Activated CD4-positive, alpha-beta T cell treated with anti-CD3 and anti-CD28 coated beads, Interleukin-2, Interleukin-6, amounts not matched to agents 100 ng/mL and 50 ng/mL, durations not matched to agents 16 hours and 8 hours (primary cell): ENCODE results near the gene SCFD1.
"Not testable (repeated sequence)": the region's sequence is repeated elsewhere in the genome, so short reads cannot be mapped to it uniquely, and the experiment has no call there.

ENCODE experiments used
- DNase-seq: peaks from one replicate; pipeline ENCODE4 v3.0.0-alpha.2; 2020

The SCFD1 gene, protein sequence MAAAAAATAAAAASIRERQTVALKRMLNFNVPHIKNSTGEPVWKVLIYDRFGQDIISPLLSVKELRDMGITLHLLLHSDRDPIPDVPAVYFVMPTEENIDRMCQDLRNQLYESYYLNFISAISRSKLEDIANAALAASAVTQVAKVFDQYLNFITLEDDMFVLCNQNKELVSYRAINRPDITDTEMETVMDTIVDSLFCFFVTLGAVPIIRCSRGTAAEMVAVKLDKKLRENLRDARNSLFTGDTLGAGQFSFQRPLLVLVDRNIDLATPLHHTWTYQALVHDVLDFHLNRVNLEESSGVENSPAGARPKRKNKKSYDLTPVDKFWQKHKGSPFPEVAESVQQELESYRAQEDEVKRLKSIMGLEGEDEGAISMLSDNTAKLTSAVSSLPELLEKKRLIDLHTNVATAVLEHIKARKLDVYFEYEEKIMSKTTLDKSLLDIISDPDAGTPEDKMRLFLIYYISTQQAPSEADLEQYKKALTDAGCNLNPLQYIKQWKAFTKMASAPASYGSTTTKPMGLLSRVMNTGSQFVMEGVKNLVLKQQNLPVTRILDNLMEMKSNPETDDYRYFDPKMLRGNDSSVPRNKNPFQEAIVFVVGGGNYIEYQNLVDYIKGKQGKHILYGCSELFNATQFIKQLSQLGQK

DNA sequence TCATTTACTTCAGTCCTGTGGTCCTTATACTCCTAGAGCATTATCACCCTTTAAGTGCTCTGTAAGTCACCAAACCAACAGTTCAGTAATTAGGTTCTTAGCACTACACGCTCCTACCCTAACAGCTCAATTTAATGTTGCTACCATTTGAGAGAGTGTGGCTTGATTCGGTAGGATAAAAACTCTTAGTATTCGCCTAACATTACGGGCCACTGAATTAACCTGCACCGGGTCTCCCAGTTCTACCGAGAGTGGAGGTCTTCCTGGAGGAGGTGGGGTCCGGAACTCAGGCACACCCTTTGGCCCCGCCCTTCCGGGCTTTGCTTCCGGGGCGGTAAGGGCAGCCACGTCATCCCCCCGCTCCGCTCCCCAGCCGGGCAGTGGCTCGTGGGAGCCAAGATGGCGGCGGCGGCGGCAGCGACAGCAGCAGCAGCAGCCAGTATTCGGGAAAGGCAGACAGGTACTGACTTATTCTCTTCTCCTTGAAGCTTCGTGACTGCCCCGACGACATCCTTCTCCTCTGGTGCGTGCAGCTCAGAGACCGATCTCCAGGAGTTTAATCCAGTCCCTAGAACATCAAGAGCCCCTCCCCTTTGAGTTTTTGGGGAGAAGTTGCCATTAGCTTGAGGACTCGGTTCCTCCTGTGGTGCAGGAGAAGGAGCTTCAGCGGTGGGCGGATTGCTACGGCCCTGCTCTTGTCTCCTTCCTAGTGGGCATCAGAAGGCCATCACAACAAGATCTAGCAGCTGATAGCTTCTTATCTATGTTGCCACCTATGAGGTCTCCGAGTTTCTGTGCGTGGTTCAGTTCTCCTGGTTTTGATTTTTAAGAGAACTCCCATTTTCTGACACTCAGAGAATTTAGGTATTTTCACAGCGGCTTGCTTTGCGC is at the start of gene SCFD1:
Gene SCFD1, plus strand, starts transcription at position 380 of the 891 bp plus-strand sequence. Its CDS starts 20 bp downstream, at position 400.
- peak; percentile 96 for DNase-seq

DNA sequence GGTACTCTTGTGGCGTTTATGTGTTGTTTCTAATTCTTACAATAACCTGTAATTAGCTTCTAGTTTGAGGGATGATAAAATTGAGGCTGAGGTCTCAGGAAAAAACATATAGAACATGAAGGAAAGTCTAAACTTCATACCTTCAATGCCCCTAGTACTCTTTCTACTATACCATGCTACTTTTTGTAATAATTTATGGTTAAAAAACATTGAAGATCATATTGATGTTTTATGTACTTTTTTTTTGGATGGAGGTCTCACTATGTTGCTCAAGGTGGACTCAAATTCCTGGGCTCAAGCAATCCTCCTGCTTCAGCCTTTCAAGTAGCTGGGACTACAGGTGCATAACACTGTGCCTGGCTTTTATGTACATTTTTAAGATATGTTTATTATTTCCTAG is 49.3 kb upstream of the SCFD1 start:
- no peak for DNase-seq

DNA sequence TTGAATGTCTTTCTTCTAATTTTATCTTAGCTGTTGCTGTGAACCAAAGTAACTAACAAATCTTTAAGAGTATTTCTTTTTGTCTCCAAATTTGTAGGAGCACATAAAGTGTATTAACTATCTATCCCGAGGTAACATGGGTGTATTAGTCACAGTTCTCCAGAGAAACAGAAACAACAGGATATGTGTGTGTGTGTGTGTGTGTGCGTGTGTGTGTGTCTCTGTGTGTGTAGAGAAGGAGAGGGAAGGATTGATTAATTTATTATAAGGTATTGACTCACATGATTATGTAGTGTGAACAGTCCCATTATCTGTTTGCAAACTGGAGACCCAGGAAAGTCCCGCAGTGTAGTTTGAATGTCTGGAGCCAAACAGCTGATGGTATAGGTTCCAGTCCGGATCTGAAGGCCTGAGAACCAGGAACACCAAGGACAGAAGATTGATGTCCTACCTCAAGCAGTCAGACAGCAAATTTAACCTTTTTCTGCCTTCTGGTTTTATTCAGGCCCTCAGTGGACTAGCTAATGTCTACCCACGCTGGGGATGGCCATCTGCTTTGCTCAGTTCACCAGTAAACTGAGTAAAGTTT is 48.8 kb upstream of the SCFD1 start:
- DNase-seq = no peak

DNA sequence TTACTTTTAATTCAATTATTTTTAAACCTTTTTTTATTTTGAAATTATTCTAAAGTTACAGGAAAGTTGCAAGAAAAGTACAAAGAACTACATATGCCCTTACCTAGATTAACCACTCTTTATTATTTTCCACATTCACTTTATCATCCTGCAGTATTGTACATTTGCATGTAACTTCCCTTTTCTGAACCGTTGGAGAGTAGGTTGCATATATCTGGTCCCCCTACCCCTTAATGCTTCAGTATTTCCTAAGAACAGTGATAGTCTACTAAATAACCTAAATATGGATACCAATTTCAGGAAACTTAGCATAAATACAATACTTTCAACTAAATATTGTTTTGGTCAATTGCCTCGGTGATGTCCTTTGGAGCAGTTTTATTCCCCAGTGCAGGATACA is 48.2 kb upstream of the SCFD1 start:
- DNase-seq = no peak

DNA sequence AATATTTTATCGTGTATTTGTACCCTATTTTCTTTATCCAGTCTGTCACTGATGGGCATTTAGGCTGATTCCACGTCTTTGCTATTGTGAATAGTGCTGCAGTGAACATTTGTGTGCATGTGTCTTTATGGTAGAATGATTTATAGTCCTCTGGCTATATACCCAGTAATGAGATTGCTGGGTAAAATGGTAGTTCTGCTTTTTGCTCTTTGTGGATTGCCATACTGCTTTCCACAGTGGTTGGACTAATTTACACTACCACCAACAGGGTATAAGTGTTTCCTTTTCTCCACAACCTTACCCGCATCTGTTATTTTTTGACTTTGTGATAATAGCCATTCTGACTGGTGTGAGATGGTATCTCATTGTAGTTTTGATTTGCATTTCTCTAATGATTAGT is 47.3 kb upstream of the SCFD1 start:
- not testable (repeated sequence) for DNase-seq

DNA sequence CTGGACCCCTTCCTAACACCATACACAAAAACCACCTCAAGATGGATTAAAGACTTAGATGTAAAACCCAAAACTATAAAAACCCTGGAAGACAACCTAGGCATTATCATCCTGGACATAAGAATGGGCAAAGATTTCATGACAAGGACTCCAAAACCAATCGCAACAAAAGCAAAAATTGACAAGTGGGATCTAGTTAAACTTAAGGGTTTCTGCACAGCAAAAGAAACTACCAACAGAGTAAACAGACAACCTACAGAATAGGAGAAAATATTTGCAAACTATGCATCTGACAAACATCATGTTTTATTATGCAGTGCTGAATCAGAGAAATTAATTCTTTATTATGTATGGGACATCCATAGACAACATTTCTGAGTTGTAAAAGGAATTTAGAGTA is 45.8 kb upstream of the SCFD1 start:
- not testable (repeated sequence) for DNase-seq

DNA sequence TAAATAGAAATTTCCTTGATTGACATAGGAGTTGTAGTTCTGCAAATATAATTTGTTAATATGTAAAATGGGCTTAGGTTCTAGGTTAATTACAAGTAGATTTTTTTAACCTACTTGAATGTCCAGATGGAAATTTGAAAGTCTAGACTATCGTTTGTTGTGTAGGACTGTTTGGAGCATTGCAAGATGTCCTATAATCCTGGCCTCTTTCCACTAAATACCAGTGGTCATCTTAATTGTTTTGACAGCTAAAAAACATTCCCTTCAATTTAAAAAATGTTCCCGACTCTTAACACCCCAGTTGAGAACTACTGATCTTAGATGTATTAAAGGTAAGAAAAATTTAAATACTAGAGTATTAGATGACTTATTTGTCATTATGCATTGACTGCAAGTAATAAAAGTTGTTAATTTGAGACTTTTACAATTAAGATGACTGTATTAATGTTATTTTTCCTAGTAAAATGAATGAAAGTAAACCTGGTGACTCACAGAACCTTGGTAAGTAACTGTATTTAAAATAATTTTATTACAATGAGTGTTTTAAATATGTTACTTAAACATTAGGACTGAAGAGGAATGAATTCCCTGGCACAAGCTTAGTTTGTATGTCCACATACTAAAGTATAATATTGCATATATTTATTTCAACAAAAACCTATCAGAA is 41.4 kb upstream of the SCFD1 start:
- no peak for DNase-seq

DNA sequence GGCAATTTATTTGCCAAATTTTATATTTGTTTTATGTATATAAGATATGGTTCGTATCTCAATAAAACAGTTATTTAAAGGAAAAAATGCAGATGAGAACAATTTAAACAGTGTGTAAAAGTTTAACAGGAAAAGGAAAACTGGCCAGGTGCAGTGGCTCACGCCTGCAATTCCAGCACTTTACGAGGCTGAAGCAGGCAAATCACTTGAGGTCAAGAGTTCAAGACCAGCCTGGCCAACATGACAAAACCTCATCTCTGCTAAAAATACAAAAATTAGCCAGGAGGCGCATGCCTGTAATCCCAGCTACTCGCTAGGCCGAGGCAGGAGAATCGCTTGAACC is 40.9 kb upstream of the SCFD1 start:
- no peak for DNase-seq

DNA sequence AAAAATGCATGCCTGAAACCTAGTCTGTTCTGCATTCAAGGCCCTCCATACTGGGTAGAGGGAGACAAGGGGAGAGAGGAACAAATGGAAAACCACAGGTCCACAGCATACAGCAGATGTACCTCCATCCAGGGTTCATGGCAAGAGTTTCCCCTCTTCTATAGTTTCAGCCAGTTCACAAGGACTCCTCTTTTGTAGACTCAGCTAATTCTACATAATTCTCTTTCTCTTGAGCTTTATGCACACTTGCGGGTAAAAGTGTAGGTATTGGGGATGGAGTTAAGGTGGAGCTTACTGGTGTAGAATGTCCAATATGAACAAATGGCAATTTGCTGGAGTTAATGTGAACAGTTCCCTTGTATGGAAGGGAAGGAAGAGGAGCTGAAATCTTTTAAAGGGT is 39.7 kb upstream of the SCFD1 start:
- DNase-seq = no peak

DNA sequence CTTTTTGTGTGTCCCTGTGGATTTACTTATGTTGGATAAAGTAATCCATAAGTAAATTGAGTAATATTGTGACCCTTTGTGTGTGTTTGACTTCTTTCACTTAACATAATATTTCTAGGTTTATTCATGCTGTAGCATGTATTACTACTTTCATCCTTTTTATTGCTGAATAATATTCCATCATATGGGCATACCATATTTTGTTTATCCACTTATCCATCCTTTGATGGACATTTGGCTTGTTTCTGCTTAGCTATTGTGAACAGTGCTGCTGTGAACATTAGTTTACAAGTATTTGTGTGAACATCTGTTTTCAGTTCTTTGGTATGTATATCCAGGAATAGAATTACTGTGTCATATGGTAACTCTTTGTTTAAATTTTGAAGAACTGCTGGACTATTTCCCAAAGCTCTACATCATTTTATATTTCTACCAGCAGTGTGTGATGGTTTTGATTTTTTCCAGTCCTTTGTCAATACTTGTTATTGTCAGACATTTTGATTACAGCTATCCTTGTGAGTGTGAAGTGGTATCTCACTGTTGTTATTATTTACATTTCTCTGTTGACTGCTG is 38.0 kb upstream of the SCFD1 start:
- no peak for DNase-seq

DNA sequence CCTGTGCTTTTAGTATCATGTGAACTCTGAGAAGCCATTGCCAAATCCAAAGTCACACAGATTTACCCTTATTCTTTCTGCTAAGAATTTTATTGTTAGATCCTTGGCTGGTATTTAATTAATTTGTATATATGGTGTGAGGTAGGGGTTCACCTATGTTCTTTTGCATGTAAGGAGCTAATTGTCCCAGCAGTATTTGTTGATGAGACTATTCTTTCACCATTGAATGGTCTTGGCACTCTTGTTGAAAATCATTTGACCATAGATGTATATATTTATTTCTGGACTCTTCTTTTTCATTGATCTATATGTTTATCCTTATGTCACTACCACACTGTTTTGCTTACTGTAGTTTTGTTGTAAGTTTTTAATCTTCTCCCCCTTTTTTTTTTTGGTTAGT is 36.9 kb upstream of the SCFD1 start:
- DNase-seq = no peak

DNA sequence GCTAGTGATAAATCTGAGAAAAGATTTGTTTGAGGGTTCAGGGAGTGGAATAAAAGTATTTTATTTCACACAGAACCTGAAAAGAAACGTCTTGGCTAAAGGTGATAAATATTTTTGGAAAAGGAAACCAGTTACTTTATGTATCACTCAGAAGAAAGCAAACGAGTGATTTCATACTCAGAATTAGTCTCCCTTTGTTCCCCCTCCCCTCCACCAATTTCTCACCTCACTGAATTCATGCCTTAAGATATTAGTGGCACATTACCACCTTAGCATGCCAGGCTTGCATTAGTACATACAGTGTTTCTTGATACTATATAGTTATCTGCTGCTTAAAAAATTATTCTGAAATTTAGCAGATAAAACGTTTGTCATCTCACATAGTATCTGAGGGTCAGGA is 35.0 kb upstream of the SCFD1 start:
- DNase-seq = peak; percentile 9

DNA sequence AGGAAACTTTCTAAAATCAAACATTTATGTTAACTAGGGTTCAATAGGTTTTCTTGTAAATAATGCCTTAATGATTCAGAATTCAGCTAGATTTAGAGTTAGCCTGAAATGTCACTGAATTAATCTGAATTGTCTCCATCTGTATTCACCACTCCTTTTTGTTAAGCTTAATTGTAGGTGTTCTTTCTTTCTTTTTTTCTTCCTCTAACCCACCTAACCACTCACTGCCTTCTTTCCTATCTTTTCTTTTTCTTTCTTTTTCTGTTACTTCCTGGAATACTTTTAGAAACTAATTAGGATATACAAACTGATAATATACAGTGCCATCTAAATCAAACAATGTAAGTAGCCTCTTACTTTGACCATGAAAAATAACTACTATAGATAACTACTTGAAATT is 33.2 kb upstream of the SCFD1 start:
- DNase-seq = no peak

DNA sequence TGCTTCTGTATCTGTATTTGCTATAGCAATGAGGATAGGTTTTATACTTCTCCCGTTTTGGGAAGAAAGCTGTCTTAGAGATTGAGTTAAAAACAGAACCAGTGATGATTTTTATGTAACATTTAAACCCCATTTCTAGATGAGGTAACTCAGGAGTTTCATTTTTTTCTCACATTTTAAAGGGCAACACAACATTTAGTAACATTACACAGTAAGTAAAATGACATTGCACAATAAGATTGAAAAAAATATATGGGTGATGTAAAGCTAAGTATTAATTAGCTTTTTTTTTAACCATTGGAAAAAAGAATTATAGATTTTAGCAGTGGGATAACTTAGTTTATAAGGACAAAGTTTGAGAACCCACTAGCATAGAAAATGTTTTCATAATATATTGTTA is 25.2 kb upstream of the SCFD1 start:
- DNase-seq = no peak

DNA sequence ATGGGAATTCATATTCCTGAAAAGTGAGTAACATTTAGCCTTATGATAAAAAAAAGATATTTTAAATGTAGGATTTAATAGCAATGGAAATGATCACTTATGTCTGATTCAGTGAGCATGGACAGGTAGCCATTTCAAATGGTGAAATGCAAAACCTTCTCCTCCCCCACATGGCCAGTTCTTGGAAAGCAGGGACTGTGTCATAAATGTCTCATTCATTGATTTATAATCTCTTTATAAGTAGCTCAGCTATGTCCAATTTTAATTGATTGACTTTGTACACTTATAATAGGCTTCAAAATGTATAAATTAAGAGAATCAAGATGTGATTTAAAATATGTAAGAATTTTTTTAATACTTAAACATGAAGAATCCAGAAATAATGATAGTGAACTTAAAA is 24.6 kb upstream of the SCFD1 start:
- DNase-seq = no peak

DNA sequence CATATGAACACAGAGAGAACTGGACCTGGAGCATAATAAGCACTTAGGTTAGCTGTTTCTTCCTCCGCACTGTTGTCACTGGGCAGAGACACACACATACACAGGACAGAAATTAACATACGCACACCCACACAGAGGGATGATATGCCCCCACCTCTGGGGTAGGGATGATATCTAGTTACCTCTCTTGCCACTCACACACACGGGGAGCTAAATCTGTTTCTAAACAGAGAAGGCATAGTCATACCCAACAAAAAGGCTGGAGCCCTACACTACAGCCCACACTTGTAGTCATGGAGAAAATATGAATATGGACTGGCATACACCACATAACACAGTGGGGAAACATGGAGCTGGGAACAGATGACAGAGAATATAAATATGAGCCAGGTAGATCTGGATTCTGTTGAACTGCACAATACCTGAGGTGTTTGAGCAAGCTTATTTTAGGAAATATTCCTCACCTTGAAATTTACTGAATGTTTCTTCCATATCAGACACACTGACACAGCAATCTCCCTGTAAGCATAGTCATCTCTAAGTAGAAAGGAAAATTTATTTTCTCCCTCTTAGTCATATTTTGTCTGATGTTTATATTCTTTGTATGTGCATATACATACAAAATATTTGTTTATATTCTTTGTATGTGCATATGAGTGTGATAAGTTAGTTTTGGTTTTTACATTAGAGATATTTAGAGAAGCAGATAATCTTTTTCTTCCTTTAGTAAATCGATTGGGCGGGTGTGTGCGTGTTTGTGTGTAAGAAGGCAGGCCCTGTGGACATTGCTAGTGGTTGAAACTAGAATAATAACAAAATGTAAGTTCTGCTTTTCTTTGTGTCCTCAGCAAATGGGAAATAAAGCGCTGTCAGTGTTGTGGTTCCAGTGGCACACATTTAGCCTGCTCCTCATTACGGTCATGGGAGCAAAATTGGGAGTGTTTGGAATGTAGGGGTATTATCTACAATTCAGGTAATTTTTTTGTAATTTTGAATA is 20.9 kb upstream of the SCFD1 start:
- no peak for DNase-seq

DNA sequence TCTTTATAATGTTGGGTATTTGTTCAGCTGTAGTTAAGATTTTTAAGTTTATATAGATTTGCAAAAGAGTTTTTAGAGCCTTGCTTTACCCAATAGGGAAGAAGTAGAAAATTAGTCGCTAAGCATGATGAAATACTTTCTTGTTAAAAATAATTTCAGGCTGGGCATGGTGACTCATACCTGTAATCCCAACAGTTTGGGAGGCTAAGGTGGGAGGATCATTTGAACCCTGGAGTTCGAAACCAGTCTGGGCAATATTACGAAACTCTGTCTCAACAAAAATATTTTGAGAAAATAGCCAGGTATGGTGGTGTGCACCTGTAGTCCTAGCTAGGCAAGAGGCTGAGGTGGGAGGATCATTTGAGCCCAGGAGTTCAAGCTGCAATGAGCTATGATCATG is 18.7 kb upstream of the SCFD1 start:
- no peak for DNase-seq

DNA sequence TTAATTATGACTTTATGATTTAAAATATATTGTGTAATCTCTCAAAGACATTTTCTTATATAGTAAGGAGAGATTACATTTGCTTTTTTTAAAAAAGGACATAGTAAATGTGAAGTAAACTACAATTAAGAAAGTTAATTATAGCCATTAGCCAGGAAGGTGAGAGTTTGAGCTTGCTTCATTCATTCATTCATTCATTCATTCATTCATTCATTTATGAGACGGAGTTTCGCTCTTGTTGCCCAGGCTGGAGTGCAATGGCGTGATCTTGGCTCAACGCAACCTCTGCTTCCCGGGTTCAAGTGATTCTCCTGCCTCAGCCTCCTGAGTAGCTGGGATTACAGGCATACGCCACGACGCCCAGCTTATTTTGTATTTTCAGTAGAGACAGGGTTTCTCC is 17.4 kb upstream of the SCFD1 start:
- not testable (repeated sequence) for DNase-seq

DNA sequence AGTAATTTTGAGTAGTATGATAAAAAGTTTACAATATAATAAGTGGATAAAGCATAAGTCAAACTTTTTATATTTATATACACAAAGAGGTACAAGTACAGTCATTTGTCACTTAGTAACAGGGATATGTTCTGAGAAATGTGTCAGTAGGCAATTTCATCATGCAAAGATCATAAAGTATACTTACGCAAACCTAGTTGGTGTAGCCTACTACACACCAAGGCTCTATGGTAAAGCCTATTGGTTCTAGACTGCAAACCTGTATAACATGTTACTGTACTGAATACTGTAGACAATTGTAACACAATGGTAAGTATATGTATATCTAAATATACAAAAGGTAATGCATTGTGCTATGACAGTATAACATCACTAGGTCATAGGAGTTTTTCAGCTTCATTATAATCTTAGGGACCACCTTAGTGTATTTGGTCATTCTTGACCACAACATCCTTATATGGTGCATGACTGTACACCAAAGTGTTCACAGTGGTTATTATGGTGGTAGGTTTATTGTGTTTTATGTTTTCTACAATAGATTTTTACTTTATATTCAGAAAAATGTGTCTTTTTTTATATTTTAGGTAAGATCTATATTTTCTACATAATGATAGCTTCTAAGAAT is 14.9 kb upstream of the SCFD1 start:
- no peak for DNase-seq

DNA sequence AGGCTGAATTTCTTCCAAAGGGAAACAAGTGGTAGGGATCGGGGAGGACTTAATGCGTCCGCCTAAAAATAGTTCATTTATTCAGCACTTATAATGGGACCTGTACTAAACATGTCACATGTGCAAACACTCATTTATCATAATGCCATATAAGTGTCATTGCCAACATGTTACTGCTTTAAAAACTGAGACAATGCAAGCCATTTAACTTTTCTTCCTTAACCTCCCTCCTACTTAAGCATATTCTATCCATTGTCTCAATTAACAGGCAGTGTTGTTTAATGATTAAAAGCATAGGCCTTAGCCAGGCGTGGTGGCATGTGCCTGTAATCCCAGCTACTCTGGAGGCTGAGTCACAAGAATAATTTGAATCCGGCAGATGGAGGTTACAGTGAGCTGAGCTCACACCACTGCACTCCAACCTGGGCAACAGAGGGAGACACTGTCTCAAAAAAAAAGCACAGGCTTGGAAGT is 13.5 kb upstream of the SCFD1 start:
- DNase-seq = no peak
